ENCODE results near the gene ABCG4. TPM values are rescaled to one million over a fixed set of nuclear protein-coding genes. Genes with fewer than 3 reads are reported as not detected.

Gene ABCG4
- total RNA-seq, result under 0.01 and 0.17 TPM in 2 replicates

DNA sequence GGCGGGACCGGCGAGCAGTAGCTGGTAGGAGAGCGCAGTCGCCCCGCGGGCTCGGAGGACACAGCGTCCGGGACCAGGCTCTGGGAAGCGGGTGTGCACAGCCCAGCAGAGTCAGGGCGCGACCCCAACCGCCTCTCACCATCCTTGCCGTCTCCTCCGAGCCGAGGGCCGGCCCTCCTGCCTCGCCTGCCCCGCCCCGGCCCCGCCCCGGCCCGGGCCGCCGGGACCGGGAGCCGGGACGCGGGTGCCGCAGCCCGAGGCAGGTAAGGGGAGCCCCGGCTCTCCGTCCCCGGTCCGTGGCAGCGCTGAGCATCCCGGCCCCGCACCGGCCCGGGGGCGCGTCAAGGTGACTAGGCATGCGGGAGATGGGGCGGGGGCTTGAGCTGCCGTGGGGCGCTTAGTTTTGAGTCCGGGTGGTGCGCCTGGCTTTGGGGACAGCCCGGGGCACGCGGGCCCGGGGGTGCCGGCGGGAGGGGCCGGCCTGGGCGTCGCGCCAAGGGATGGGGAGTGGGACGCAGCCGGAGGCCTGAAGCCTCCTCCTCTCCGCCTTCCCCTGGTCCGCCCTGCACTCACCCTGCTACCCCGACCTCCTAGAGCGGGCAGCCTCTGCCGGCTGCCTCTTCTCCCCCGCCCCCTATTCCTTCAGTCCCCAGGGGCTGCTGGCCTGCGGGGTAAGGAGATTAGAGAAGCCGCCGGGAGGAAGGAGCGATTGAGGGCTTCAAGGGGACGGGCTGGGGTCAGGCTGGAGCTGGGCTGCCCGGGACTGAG, at the start of gene ABCG4:
Gene ABCG4 (plus strand): TSS at position 35 of the 768 bp plus-strand sequence. CDS start 914 bp downstream, outside the sequence.

DNA sequence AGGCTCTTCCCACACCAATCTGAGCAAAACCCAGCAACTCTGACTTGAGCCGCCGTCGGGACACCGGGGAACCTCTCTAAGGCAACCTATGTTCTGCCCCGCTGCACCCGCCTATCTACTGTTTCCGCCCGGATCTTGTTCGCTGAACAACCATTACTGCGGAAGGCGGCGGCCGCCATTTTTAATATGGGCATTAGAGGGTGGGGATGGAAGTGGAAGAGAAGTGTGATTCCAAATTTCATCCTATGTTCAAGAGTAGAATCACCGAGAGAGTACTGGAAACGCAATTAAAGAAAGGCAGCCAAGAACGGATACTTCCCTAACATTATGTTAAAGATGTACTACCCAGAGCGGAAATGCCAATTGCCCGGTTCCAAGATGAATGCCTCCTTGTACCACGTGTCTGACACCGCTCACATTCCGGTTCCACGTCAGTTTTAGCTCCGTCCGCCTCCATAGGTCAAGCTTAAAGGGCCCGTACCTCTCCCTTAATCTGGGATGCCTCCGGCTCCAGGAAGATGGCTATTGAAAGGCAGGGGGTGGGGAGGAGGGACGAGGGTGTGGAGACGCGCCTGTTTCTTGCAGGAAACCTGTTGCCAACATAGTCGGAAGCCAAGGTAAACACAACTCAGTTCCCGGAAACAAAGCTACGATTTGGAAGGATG, 47.0 kb upstream of the ABCG4 start, which contains the start of gene DPAGT1:
Gene DPAGT1 (minus strand): TSS at position 95 of the 665 bp plus-strand sequence. CDS start 198 bp downstream, outside the sequence.

DNA sequence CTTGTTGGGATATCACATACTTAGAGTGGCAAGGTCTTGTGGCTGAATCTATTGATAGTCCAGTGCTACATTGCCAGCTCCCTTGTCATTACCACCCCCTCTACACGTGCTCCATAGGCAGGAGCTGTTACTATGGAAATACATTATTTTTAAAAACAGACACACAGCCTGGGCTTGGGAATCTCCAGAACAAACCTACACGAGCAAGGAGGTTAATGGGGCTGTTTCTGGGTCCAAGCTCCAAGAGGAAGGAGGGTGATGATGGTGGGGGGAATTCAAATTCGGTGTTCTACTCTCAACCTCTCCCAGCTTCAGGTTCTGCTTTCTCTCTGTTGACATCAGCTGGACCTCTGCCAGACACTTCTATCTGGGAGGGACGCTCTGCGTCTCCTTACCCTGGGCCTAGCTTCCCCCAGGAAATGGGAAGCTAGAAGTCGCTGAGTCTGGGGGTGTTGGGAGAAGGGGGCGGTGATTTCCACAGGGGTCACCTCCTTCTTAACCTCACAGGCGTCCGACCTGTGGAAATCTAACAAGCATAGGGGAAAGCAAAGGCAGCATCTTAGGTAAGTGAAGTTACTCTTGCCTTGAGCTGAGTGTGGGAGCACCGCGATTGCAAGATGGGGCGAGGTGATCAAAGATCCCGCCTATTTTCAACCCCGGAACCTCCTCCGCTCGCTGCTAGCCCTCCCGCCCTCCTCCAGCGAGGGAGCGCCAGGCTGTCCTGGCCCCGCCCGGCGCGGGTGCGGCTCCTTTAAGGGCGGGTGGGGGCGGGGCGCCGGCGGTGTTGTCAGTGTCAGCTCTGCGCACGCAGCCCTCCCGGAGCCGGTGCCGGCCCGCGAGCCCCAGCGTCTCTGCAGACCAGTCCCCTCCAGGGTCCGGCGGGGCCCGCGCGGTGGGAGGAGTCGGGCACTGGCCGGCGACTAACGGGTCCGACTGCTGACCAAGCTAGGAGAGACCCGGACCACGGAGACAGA, 42.0 kb upstream of the ABCG4 start, which contains the start of gene C2CD2L:
Gene C2CD2L (plus strand): TSS at position 781 of the 974 bp plus-strand sequence. CDS start 398 bp downstream, outside the sequence.

DNA sequence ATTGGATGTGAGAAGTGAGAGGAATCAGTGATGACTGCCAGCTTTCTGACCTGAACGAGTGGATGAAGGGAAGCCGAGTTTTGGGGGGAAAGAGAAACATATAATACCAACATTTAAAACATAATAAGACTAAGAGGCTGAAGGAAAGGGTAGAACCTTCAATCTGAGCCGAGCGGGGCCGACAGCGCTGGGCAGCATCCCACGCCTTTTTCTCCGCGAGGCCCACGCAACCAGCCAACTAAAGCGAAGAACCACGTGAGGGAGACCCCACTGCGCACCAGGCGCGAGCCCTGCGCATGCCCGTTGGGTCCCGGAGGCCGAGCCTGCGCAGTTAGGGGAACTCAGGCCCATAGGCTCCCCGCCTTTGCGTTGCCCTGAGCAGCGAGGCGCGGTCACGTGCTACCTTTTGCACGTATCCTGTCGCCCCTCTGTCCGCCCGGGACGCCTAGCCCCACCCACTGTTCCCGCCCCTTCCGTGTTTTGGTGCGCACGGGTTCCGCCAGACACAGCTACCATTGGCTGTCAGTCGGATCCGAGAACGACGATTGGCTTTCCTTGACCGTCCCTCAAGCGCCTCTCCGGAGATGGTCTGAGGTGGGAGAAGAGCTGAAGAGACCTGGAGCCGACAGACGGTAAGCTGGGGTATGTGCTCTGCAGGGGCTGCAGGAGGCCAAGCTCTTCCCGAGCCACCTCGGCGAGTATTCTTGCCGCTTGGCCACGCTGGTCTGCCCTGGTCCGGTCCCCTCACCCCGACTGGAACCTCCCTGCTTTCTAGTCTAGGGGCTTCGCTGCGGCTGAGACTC, 27.6 kb upstream of the ABCG4 start, which contains the start of gene HINFP:
Gene HINFP (plus strand): TSS at position 573 of the 803 bp plus-strand sequence. CDS start 5,365 bp downstream, outside the sequence.

DNA sequence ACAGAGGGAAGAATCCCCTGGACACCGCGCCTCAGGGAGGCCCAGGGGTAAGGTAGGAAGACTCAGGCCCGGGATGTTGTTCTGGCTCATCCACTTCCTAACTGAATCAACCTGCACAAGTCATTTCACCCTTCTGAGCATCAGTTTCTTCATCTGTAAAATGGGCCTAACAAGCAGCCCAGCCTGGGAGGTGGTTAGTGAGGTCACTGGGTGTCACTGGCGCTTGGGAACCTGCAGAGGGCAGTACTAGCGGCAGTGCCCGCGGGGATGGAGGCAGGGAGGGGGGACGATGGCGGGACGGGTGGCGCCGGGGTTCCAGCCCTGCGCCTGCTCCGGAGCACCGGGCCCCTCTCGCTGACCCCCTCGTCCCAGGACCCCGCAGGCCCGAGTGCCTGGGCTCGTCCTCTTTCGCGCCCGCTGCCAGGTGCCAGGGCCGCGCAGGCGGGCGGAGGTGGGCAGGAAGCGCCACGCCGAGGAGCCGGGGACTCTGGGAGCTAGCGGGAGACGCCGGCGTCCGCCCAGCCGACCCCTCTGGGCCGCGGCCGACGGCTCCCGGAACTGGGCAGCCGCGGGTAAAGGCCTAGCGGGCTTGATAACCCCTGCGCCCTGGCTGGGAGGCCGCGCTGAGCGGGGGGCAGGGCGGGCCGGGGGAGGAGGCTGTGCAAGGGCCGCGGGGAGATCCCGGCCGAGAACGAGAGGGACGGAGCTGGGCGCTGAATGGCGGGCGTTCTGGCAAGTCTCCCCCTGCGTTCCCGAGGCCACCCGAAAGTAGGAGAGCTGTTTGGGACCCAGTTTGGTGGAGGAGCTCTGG, 19.8 kb downstream of the ABCG4 start, which contains the start of gene NLRX1:
Gene NLRX1 (plus strand): TSS at position 255 of the 811 bp plus-strand sequence. CDS start 2,679 bp downstream, outside the sequence.

DNA sequence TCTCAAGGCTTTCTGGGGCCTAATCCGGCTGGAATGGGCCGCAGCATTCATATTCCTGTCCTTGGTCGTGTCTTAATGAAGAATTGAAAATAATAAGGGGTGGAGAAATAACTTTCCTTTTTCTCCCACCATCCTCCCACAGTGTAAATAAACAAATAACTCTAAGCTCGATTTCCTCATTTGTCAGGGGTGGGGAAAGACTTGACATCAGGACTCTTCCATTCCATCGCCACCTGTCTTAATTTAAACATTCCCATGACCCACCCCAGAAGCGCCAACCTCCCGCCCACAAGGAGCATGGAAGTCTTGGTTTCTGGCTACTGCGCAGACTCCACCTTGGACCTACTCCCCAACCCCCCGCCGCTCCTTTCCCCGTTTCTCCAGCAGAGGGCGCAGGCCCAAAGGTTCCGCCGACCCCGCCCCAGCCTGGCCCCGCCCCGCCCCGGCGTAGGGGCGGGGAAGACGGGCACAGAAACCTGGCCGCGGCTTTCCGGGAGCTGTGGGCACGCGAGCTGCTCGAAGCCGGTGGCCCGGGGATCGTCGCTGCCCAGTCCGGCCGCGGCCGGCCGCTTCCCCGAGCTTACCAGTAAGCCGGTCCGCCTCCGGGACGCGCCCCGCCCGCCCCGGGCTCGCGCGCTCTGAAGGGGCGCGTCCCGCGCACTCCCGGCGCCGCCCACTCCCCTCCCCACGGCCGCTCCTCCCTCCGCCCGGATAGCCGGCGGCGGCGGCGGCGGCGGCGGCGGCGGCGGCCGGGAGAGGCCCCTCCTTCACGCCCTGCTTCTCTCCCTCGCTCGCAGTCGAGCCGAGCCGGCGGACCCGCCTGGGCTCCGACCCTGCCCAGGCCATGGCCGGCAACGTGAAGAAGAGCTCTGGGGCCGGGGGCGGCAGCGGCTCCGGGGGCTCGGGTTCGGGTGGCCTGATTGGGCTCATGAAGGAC, 57.0 kb downstream of the ABCG4 start, which contains the start of gene CBL:
Gene CBL (plus strand): TSS at position 766 of the 937 bp plus-strand sequence. CDS start 79 bp downstream, at position 845.

Other genes starting within 250 kb of the ABCG4 start
- gene BCL9L, start 223.1 kb upstream of the ABCG4 start, total RNA-seq, result 22.7 and 49.0 TPM in 2 replicates
- not detected in 2 replicates for gene UPK2, start 192.8 kb upstream of the ABCG4 start, total RNA-seq
- gene FOXR1, start 177.3 kb upstream of the ABCG4 start, total RNA-seq, result not detected in 2 replicates
- 24.8 and 31.9 TPM in 2 replicates for gene CENATAC, start 150.9 kb upstream of the ABCG4 start, total RNA-seq
- gene RPS25, start 130.7 kb upstream of the ABCG4 start, total RNA-seq, result 737 and 1,241 TPM in 2 replicates
- gene TRAPPC4, start 130.3 kb upstream of the ABCG4 start, total RNA-seq, result 76.4 and 101 TPM in 2 replicates
- gene SLC37A4, start 118.2 kb upstream of the ABCG4 start, total RNA-seq, result 8.9 and 12.8 TPM in 2 replicates
- gene HYOU1, start 91.8 kb upstream of the ABCG4 start, total RNA-seq, result 69.6 and 77.7 TPM in 2 replicates
- 31.4 and 42.3 TPM in 2 replicates for gene VPS11, start 81.2 kb upstream of the ABCG4 start, total RNA-seq
- gene HMBS, start 64.2 kb upstream of the ABCG4 start, total RNA-seq, result 8.9 and 10.3 TPM in 2 replicates
- gene DPAGT1, start 47.2 kb upstream of the ABCG4 start, total RNA-seq, result 19.3 and 23.3 TPM in 2 replicates
- 1.9 and 4.0 TPM in 2 replicates for gene C2CD2L, start 41.7 kb upstream of the ABCG4 start, total RNA-seq
- 14.4 and 18.5 TPM in 2 replicates for gene HINFP, start 27.5 kb upstream of the ABCG4 start, total RNA-seq
- 20.8 and 29.9 TPM in 2 replicates for gene NLRX1, start 19.7 kb downstream of the ABCG4 start, total RNA-seq
- gene NHERF4, start 36.4 kb downstream of the ABCG4 start, total RNA-seq, result not detected in 2 replicates
- 9.6 and 11.5 TPM in 2 replicates for gene CBL, start 57.3 kb downstream of the ABCG4 start, total RNA-seq
- gene MCAM, start 168.1 kb downstream of the ABCG4 start, total RNA-seq, result 2.3 and 9.7 TPM in 2 replicates
- 11.1 and 14.7 TPM in 2 replicates for gene RNF26, start 185.5 kb downstream of the ABCG4 start, total RNA-seq
- gene C1QTNF5, start 191.8 kb downstream of the ABCG4 start, total RNA-seq, result 12.1 and 29.8 TPM in 2 replicates
- under 0.01 TPM in 2 replicates for gene MFRP, start 197.7 kb downstream of the ABCG4 start, total RNA-seq
- 0.29 and 0.83 TPM in 2 replicates for gene USP2, start 232.6 kb downstream of the ABCG4 start, total RNA-seq